ENCODE data around the gene ROR1.
"Not testable (repeated sequence)": the region's sequence is repeated elsewhere in the genome, so short reads cannot be mapped to it uniquely, and the experiment has no call there.

GRCh38 chr1:64224236-64224635 lies 450.4 kb downstream of the ROR1 start:
- not testable (repeated sequence) for TF ChIP-seq CTCF (conservative IDR thresholded peaks at IDR 0.05; ENCODE audit: low read length); EZH2phosphoT487 (IDR thresholded peaks at IDR 0.05; ENCODE audit: borderline replicate concordance, low read depth, low read length)

Data from OCI-LY7 (cell line).